ENCODE measurements around the gene DNASE2B.

DNA sequence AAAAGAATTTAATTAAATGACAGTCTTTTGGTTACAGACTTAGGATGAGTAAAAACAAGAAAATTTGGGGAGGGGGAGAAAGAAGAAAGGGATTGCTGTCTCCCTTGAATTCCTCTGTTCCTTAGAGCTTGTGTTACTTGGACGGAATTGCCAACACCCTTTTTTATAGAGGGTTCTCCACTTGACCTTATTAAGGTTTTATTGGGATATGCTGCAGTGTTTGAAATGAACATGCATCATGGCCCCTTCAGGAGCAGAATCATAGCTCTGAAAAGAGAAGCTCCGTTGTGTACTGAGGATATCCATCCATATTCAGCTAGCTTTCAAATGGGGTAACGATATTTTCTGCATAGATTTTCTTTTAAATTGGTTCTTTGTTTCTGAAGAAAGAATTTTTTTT is 48.2 kb upstream of the DNASE2B start:
- TF ChIP-seq, protein P1, sequence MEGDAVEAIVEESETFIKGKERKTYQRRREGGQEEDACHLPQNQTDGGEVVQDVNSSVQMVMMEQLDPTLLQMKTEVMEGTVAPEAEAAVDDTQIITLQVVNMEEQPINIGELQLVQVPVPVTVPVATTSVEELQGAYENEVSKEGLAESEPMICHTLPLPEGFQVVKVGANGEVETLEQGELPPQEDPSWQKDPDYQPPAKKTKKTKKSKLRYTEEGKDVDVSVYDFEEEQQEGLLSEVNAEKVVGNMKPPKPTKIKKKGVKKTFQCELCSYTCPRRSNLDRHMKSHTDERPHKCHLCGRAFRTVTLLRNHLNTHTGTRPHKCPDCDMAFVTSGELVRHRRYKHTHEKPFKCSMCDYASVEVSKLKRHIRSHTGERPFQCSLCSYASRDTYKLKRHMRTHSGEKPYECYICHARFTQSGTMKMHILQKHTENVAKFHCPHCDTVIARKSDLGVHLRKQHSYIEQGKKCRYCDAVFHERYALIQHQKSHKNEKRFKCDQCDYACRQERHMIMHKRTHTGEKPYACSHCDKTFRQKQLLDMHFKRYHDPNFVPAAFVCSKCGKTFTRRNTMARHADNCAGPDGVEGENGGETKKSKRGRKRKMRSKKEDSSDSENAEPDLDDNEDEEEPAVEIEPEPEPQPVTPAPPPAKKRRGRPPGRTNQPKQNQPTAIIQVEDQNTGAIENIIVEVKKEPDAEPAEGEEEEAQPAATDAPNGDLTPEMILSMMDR (IDR thresholded peaks at IDR 0.05 in 8 of 11, conservative IDR thresholded peaks at IDR 0.05 in 3 of 11) = no peak
- no peak for TF ChIP-seq POLR2A (IDR thresholded peaks at IDR 0.05)
